ENCODE results near the gene JADE1.

The JADE1 gene

DNA sequence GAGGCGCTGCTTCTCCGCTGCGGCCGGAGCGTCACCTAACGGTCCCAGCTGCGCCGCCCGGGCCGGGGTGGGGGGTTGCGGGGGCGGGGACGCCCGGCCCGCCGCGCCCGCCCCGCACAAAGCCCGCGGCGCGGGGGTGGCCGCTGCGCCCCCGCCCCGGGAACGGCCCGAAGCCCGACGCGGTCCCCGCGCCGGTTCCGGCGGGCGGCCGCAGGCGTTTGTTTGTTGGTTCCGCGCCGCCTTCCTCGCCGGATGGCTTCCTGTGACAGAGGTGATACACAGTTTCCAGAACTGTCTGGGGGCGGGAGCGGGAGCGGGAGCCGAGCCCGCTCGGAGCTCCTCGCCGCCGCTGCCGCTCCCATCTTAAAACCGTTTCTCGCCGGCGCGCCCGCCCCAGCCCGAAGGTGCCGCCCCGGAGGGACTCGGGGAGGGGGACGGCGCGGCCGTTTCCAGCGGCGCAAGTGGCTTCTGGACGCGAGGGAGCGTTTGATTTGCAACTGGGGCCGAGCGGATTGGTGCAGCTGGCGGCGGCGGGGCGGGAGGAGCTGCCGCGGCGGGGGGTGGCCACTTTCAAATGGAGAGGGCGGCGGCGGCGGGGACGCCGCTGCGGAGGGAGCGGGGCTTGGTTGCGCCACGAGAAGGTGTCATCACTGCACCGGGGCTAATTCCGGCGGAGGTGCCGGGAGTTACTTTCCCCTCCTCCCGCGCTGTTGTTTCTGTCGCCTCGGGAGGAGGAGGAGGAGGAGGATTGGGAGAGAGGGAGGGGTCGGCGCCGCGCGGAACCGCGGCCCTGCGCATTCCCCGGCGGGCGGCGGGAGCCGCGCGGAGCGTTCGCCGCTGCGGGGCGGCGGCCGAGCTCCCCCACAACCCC, 2.3 kb downstream of the JADE1 start (continued):
- TF ChIP-seq ZNF473 (tag by site-specific recombination; IDR thresholded peaks at IDR 0.05), result no peak
- TF ChIP-seq, protein P1, sequence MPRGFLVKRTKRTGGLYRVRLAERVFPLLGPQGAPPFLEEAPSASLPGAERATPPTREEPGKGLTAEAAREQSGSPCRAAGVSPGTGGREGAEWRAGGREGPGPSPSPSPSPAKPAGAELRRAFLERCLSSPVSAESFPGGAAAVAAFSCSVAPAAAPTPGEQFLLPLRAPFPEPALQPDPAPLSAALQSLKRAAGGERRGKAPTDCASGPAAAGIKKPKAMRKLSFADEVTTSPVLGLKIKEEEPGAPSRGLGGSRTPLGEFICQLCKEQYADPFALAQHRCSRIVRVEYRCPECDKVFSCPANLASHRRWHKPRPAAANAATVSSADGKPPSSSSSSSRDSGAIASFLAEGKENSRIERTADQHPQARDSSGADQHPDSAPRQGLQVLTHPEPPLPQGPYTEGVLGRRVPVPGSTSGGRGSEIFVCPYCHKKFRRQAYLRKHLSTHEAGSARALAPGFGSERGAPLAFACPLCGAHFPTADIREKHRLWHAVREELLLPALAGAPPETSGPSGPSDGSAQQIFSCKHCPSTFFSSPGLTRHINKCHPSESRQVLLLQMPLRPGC (tag by site-specific recombination; IDR thresholded peaks at IDR 0.05), result peak; percentile 33; the same call in 1 of the 2 replicates
- TF ChIP-seq ZNF610 (tag by site-specific recombination; IDR thresholded peaks at IDR 0.05; ENCODE audit: borderline replicate concordance), result peak; percentile 72; the same call in 1 of the 2 replicates
- no peak for TF ChIP-seq ZNF621 (tag by site-specific recombination; IDR thresholded peaks at IDR 0.05)
- no peak for TF ChIP-seq ZSCAN23 (tag by site-specific recombination; IDR thresholded peaks at IDR 0.05)
- TF ChIP-seq, protein P2, sequence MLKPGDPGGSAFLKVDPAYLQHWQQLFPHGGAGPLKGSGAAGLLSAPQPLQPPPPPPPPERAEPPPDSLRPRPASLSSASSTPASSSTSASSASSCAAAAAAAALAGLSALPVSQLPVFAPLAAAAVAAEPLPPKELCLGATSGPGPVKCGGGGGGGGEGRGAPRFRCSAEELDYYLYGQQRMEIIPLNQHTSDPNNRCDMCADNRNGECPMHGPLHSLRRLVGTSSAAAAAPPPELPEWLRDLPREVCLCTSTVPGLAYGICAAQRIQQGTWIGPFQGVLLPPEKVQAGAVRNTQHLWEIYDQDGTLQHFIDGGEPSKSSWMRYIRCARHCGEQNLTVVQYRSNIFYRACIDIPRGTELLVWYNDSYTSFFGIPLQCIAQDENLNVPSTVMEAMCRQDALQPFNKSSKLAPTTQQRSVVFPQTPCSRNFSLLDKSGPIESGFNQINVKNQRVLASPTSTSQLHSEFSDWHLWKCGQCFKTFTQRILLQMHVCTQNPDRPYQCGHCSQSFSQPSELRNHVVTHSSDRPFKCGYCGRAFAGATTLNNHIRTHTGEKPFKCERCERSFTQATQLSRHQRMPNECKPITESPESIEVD (tag by site-specific recombination; IDR thresholded peaks at IDR 0.05), result no peak
- TF ChIP-seq, protein P3, sequence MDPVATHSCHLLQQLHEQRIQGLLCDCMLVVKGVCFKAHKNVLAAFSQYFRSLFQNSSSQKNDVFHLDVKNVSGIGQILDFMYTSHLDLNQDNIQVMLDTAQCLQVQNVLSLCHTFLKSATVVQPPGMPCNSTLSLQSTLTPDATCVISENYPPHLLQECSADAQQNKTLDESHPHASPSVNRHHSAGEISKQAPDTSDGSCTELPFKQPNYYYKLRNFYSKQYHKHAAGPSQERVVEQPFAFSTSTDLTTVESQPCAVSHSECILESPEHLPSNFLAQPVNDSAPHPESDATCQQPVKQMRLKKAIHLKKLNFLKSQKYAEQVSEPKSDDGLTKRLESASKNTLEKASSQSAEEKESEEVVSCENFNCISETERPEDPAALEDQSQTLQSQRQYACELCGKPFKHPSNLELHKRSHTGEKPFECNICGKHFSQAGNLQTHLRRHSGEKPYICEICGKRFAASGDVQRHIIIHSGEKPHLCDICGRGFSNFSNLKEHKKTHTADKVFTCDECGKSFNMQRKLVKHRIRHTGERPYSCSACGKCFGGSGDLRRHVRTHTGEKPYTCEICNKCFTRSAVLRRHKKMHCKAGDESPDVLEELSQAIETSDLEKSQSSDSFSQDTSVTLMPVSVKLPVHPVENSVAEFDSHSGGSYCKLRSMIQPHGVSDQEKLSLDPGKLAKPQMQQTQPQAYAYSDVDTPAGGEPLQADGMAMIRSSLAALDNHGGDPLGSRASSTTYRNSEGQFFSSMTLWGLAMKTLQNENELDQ (tag by site-specific recombination; IDR thresholded peaks at IDR 0.05; ENCODE audit: low read depth), result no peak
- TF ChIP-seq, protein P4, sequence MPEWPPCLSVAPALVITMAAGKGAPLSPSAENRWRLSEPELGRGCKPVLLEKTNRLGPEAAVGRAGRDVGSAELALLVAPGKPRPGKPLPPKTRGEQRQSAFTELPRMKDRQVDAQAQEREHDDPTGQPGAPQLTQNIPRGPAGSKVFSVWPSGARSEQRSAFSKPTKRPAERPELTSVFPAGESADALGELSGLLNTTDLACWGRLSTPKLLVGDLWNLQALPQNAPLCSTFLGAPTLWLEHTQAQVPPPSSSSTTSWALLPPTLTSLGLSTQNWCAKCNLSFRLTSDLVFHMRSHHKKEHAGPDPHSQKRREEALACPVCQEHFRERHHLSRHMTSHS (tag by site-specific recombination; IDR thresholded peaks at IDR 0.05), result no peak
- TF ChIP-seq ZNF558 (tag by site-specific recombination; IDR thresholded peaks at IDR 0.05), result no peak
- TF ChIP-seq ZNF664 (tag by site-specific recombination; IDR thresholded peaks at IDR 0.05), result no peak
- no peak for TF ChIP-seq ZBTB48 (tag by site-specific recombination; IDR thresholded peaks at IDR 0.05)
- TF ChIP-seq KLF1 (tag by site-specific recombination; IDR thresholded peaks at IDR 0.05), result peak; percentile 65
- no peak for TF ChIP-seq ZNF184 (tag by site-specific recombination; IDR thresholded peaks at IDR 0.05)
- TF ChIP-seq ZNF529 (tag by site-specific recombination; IDR thresholded peaks at IDR 0.05; ENCODE audit: insufficient replicate concordance), result no peak
- no peak for TF ChIP-seq ZBTB7A (tag by site-specific recombination; IDR thresholded peaks at IDR 0.05; ENCODE audit: low read depth)
- TF ChIP-seq FEZF1 (tag by site-specific recombination; IDR thresholded peaks at IDR 0.05), result peak; percentile 42
- TF ChIP-seq, protein P5, sequence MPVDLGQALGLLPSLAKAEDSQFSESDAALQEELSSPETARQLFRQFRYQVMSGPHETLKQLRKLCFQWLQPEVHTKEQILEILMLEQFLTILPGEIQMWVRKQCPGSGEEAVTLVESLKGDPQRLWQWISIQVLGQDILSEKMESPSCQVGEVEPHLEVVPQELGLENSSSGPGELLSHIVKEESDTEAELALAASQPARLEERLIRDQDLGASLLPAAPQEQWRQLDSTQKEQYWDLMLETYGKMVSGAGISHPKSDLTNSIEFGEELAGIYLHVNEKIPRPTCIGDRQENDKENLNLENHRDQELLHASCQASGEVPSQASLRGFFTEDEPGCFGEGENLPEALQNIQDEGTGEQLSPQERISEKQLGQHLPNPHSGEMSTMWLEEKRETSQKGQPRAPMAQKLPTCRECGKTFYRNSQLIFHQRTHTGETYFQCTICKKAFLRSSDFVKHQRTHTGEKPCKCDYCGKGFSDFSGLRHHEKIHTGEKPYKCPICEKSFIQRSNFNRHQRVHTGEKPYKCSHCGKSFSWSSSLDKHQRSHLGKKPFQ (tag by site-specific recombination; IDR thresholded peaks at IDR 0.05), result no peak
- TF ChIP-seq ZNF157 (tag by site-specific recombination; IDR thresholded peaks at IDR 0.05), result no peak
- TF ChIP-seq, protein P6, sequence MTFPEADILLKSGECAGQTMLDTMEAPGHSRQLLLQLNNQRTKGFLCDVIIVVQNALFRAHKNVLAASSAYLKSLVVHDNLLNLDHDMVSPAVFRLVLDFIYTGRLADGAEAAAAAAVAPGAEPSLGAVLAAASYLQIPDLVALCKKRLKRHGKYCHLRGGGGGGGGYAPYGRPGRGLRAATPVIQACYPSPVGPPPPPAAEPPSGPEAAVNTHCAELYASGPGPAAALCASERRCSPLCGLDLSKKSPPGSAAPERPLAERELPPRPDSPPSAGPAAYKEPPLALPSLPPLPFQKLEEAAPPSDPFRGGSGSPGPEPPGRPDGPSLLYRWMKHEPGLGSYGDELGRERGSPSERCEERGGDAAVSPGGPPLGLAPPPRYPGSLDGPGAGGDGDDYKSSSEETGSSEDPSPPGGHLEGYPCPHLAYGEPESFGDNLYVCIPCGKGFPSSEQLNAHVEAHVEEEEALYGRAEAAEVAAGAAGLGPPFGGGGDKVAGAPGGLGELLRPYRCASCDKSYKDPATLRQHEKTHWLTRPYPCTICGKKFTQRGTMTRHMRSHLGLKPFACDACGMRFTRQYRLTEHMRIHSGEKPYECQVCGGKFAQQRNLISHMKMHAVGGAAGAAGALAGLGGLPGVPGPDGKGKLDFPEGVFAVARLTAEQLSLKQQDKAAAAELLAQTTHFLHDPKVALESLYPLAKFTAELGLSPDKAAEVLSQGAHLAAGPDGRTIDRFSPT (tag by site-specific recombination; IDR thresholded peaks at IDR 0.05), result no peak
- no peak for TF ChIP-seq ZNF155 (tag by site-specific recombination; IDR thresholded peaks at IDR 0.05)
- TF ChIP-seq SP3 (tag by site-specific recombination; IDR thresholded peaks at IDR 0.05), result peak; percentile 88
- TF ChIP-seq ZNF501 (tag by site-specific recombination; IDR thresholded peaks at IDR 0.05), result peak; percentile 31; the same call in 1 of the 2 replicates
- TF ChIP-seq, protein P7, sequence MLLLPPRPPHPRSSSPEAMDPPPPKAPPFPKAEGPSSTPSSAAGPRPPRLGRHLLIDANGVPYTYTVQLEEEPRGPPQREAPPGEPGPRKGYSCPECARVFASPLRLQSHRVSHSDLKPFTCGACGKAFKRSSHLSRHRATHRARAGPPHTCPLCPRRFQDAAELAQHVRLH (tag by site-specific recombination; IDR thresholded peaks at IDR 0.05), result 0 out of 2 replicates have a peak, but pooled peaks have one; percentile 32
- TF ChIP-seq ZBTB8A (tag by site-specific recombination; IDR thresholded peaks at IDR 0.05), result peak; percentile 62
- no peak for TF ChIP-seq ZNF274 (IDR thresholded peaks at IDR 0.05; ENCODE audit: low read length)
- TF ChIP-seq ZNF274 (tag by site-specific recombination; IDR thresholded peaks at IDR 0.05; ENCODE audit: borderline replicate concordance), result no peak
- no peak for TF ChIP-seq ZNF16 (tag by site-specific recombination; IDR thresholded peaks at IDR 0.05; ENCODE audit: low read depth)
- TF ChIP-seq ZNF837 (tag by site-specific recombination; IDR thresholded peaks at IDR 0.05), result no peak
- TF ChIP-seq ZIC2 (tag by site-specific recombination; IDR thresholded peaks at IDR 0.05), result no peak
- no peak for TF ChIP-seq ZNF830 (tag by site-specific recombination; IDR thresholded peaks at IDR 0.05; ENCODE audit: low read depth)

Measured in HEK293 (cell line).